Caki2 (cell line): ENCODE measurements around the gene CAPZA2. TPM values are rescaled to one million over a fixed set of nuclear protein-coding genes. Genes with fewer than 3 reads are reported as not detected.
"Not testable (repeated sequence)": the region's sequence is repeated elsewhere in the genome, so short reads cannot be mapped to it uniquely, and the experiment has no call there.

Experiments used
- DNase-seq: peaks from one replicate; pipeline ENCODE4 v3.0.0-alpha.2; 2015; ENCODE audit warnings: low read depth
- in situ Hi-C: cut with HindIII; loops from 2 replicates; pipeline ENCODE4 v1.10.0; 2016; ENCODE audit warnings: low sequenced_read_pairs, low pct_unique_long_range_greater_than_20kb, mixed read lengths
- total RNA-seq: library from RNA; depleted of rRNA; stranded (reverse); fragments of >200 nt; shearing (Covaris generic); gene quantifications from 2 replicates; pipeline ENCODE4 v1.2.3, GENCODE V29; 2014; ENCODE audit warnings: low replicate concordance

CAPZA2 gene
- total RNA-seq, 1 experiment from 2014 or later, result 167 TPM

GRCh38 chr7:116901143-116901542 is 38.8 kb downstream of the CAPZA2 start:
- in situ Hi-C loops, result no loop called here

GRCh38 chr7:116902867-116903266 is 40.5 kb downstream of the CAPZA2 start:
- DNase-seq, result no peak
- in situ Hi-C loops, result no loop called here

More at GRCh38 chr7:116901143-116901542, 38.8 kb downstream of the CAPZA2 start:
- no peak for DNase-seq

DNA sequence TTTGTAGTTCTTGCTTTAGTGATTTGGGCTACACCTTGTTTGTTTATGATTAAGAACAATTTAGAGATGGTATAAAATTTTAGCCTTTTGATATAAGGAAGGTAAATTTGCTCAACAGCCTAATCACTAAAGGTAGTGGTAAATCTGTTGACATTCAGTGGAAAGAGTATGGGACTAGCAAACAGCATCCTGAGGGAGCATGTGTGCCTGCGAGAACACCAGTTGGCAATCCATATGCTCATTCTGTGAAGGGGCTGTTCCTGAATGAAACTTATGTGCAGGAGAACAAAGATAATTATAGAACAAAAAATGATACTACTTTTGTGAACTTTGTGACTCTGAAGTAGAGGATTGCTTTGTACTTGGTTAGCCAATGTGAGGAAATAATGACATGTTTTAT is 44.0 kb downstream of the CAPZA2 start:
- DNase-seq, result no peak
- in situ Hi-C loops, result no loop called here

GRCh38 chr7:116910383-116910782 is 48.0 kb downstream of the CAPZA2 start:
- in situ Hi-C loops, result no loop called here
- no peak for DNase-seq

DNA sequence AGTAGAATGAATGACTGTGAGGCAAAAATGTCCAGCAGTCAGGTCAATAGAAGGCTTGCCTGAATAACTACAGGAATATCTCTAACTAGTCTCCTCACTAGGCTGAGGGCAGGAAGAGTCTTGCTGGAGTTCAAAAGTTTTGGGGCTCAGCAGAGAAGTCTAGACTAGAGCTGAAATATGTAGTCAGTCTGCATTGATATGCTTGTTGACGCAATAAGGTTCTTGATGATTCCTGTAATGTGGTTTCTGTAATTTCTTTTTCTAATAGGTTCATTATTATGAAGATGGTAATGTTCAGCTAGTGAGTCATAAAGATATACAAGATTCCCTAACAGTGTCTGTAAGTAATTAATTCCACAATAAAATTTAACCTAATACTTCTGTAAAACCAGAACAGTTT is 49.4 kb downstream of the CAPZA2 start:
- in situ Hi-C loops, result no loop called here
- DNase-seq, result no peak

DNA sequence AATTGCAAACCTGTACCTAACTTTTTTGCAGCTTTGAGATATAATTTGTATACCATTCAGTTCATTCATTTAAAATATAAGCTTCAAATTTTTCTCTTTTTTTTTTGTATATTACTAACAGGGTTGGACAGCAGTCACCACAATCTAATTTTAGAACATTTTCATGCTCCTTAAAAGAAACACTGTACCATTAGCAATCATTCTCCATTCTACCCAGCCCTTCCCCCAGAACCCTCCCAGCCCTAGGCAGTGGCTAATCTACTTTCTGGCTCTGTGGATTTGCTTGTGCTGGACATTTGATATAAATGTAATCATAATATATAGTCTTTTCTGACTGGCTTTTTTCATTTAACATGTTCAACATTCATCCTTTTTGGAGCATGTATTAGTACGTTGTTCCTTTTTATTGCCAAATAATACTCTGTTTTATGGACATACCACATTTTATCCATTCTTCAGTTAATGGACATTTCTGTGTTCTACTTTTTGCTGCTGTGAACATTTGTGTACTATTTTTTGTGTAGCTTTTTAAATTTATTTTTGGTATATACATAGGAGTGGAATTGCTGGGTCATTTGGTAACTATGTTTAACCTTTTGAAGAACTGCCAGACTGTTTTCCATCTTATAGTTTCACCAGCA is 50.0 kb downstream of the CAPZA2 start:
- in situ Hi-C loops, result no loop called here
- DNase-seq, result no peak

- no peak for DNase-seq
- in situ Hi-C loops, result no loop called here
Measured at GRCh38 chr7:116918704-116919103, 56.3 kb downstream of the CAPZA2 start.

GRCh38 chr7:116920359-116920758 is 58.0 kb downstream of the CAPZA2 start:
- DNase-seq, result no peak
- in situ Hi-C loops, result no loop called here

GRCh38 chr7:116922545-116922944 is 60.2 kb downstream of the CAPZA2 start:
- in situ Hi-C loops, result no loop called here

GRCh38 chr7:116924741-116925140 is 62.4 kb downstream of the CAPZA2 start:
- DNase-seq, result no peak
- in situ Hi-C loops, result no loop called here

More at GRCh38 chr7:116922545-116922944, 60.2 kb downstream of the CAPZA2 start:
- no peak for DNase-seq

GRCh38 chr7:116929021-116929420 is 66.6 kb downstream of the CAPZA2 start:
- no peak for DNase-seq
- in situ Hi-C loops, result no loop called here

GRCh38 chr7:116929914-116930913 is 67.8 kb downstream of the CAPZA2 start:
- DNase-seq, result peak; percentile 47
- in situ Hi-C loops, result no loop called here

DNA sequence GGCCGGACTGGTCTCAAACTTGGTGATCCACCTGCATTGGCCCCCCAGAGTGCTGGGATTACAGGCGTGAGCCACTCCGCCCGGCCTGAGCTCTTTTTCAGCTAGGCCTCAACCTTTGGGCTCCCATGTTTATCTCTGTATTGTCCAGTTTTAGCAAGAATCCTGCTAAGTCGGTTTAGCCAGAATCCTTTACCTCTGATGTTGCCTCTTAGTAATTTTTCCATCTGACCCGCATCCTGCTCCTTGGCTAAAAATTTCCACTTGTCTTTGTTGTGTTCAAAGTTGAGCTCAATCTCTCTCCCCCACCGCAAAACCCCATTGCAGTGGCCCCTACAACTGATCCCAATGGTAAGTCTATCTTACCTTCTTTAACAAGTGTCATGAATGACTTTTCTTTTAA is 70.2 kb downstream of the CAPZA2 start:
- in situ Hi-C loops, result no loop called here
- no peak for DNase-seq

GRCh38 chr7:116933465-116933864 is 71.1 kb downstream of the CAPZA2 start:
- DNase-seq, result no peak
- in situ Hi-C loops, result no loop called here

DNA sequence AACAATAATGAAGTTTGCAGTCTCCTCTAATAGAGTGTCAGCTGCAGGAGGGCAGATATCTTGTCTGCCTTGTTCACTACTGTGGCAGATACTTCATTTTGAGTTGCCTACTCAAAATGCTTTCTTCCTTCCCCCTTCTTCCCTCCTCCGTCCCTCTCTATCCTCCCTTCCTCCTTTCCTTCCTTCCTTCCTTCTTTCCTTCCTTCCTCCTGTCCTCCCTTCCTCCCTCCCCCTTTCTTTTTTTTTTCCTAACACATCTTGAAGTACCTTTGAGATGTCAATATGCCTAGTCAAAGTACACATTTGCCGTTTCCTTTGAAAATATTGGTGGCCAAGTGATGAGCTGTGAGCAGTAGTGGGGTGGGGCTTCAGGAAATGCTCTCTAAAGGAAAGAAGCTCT is 72.2 kb downstream of the CAPZA2 start:
- in situ Hi-C loops, result no loop called here
- no peak for DNase-seq

DNA sequence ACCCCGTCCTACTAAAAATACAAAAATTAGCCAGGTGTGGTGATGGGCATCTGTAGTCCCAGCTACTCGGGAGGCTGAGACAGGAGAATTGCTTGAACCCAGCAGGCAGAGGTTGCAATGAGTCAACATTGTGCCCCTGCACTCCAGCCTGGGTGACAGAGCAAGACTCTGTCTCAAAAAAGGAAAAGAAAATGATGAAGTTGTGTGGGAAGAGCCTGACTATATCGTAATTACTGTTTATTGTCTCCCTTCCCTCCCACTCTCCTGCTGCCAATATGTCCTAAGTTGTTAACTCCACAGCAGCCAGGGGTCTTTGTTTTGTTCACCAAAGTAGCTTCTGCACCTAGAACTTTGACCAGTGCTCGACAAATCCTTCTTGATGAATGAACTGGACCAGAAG is 74.5 kb downstream of the CAPZA2 start:
- in situ Hi-C loops, result not testable (repeated sequence)

GRCh38 chr7:116938678-116939077 is 76.3 kb downstream of the CAPZA2 start:
- in situ Hi-C loops, result no loop called here
- DNase-seq, result no peak

More for the DNA sequence above, 74.5 kb downstream of the CAPZA2 start:
- not testable (repeated sequence) for DNase-seq

DNA sequence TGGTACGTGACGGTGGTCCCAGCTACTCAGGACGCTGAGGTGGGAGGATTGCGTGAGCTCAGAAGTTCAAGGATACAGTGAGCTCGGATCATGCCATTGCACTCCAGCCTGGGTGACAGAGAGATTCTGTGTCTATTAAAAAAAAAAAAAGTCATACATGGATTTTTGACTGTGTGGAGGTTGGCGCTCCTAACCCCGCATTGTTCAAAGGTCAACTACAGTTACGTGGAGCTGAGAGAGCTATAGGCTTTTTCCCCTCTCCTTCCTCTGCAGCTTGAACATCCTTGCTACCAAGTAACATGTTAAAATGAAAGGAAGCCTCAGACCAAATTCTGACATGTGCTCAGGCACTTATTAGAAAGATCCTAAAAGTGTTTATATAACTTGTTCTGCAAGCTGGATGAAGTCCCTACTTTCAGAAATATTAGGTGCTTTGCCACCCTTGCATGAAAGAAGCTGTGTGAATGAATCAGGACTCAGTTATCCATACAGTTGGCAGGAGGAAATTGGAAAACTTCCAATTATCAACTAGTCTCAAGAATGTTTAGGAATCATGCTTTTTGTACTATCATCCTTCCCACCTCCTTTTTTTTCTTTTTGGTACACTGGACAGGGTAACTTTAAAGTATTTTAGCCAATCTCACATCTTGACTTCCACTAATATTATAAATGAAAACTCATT is 78.4 kb downstream of the CAPZA2 start:
- DNase-seq, result no peak

GRCh38 chr7:116942504-116942903 is 80.1 kb downstream of the CAPZA2 start:
- DNase-seq, result no peak
- in situ Hi-C loops, result no loop called here

More for the DNA sequence above, 78.4 kb downstream of the CAPZA2 start:
- in situ Hi-C loops, result no loop called here
